Stimulated activated CD4-positive, alpha-beta T cell treated with anti-CD3 and anti-CD28 coated beads, Interleukin-1b, Interleukin-23, amount 100 ng/mL, for 1 hour (primary cell): ENCODE results near the gene NPEPL1.
A peak's percentile ranks its signal among the peaks of the same experiment; 100 is the strongest.

Source experiments
- DNase-seq, 2 donors: peaks; one replicate each; pipeline ENCODE4 v3.0.0-alpha.2; 2020; ENCODE audit warnings: low read depth in 2 of 2

The NPEPL1 gene

GRCh38 chr20:58657262-58657661 lies 35.3 kb upstream of the NPEPL1 start:
- DNase-seq, result no peak

- no peak for DNase-seq
Measured at GRCh38 chr20:58657986-58658385, 34.6 kb upstream of the NPEPL1 start.

- DNase-seq, result no peak
Measured at GRCh38 chr20:58658760-58659159, 33.8 kb upstream of the NPEPL1 start.

- no peak for DNase-seq
Measured at GRCh38 chr20:58659841-58660240, 32.8 kb upstream of the NPEPL1 start.

- DNase-seq, result peak in 1 of 2 donors; percentile 6
Measured at GRCh38 chr20:58660855-58661597, 31.6 kb upstream of the NPEPL1 start.

GRCh38 chr20:58661598-58662473 lies 30.8 kb upstream of the NPEPL1 start:
- DNase-seq, result no peak

- no peak for DNase-seq
Measured at GRCh38 chr20:58664331-58664730, 28.3 kb upstream of the NPEPL1 start.

GRCh38 chr20:58664883-58665282 lies 27.7 kb upstream of the NPEPL1 start:
- DNase-seq, result no peak

- DNase-seq, result no peak
Measured at GRCh38 chr20:58665606-58666005, 27.0 kb upstream of the NPEPL1 start.

- DNase-seq, result no peak
Measured at GRCh38 chr20:58666702-58667101, 25.9 kb upstream of the NPEPL1 start.

- DNase-seq, result no peak
Measured at GRCh38 chr20:58667975-58668374, 24.6 kb upstream of the NPEPL1 start.

GRCh38 chr20:58668901-58669286 lies 23.7 kb upstream of the NPEPL1 start:
- no peak for DNase-seq

GRCh38 chr20:58669287-58670006 lies 23.2 kb upstream of the NPEPL1 start:
- DNase-seq, result no peak

GRCh38 chr20:58670102-58670501 lies 22.5 kb upstream of the NPEPL1 start:
- DNase-seq, result no peak

- no peak for DNase-seq
Measured at GRCh38 chr20:58670659-58671058, 21.9 kb upstream of the NPEPL1 start.

GRCh38 chr20:58673119-58673518 lies 19.5 kb upstream of the NPEPL1 start:
- DNase-seq, result no peak

- DNase-seq, result no peak
Measured at GRCh38 chr20:58675146-58675584, 17.4 kb upstream of the NPEPL1 start.

GRCh38 chr20:58675641-58676040 lies 17.0 kb upstream of the NPEPL1 start:
- no peak for DNase-seq

GRCh38 chr20:58676161-58676560 lies 16.4 kb upstream of the NPEPL1 start:
- DNase-seq, result no peak

- no peak for DNase-seq
Measured at GRCh38 chr20:58677079-58677604, 15.5 kb upstream of the NPEPL1 start.

GRCh38 chr20:58677808-58678207 lies 14.8 kb upstream of the NPEPL1 start:
- no peak for DNase-seq

- no peak for DNase-seq
Measured at GRCh38 chr20:58678806-58679205, 13.8 kb upstream of the NPEPL1 start.
